OCI-LY3 (cell line): ENCODE results near the gene TMEM187.

ENCODE experiments used
- EZH2phosphoT487 ChIP-seq: fragments of 200-600 bp; shearing (Covaris generic); IDR thresholded peaks from 2 replicates; pipeline ENCODE4 v1.6.1; 2018; ENCODE audit warnings: antibody characterized with exemption, mixed run types, low read depth
- TF ChIP-seq, protein P1 (sequence below): fragments of 200-600, 300-600 bp; sonication (generic); IDR thresholded peaks from 2 replicates; pipeline ENCODE4 v1.5.1; 2014; ENCODE audit warnings: antibody characterized with exemption, low read length, low read depth

DNA sequence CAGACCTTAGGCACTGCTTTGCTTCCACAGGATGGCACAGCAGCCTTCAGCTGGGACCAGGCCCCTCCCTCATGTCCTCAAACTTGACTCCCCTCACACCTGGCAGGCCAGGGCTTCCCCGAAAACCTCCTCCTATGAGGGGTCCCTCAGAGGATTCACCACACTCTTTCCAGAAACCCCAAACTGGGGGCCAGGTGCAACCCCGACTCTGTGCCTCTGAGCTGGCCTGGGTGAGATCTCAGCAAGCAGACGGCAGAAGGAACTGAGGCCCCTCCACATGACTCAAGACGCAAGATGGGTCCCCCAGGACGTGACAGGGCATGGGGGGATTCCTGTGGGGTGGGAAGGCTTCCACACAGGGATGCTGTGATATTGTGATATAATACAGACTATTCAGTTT, 7.1 kb upstream of the TMEM187 start:
- TF ChIP-seq, protein P1, sequence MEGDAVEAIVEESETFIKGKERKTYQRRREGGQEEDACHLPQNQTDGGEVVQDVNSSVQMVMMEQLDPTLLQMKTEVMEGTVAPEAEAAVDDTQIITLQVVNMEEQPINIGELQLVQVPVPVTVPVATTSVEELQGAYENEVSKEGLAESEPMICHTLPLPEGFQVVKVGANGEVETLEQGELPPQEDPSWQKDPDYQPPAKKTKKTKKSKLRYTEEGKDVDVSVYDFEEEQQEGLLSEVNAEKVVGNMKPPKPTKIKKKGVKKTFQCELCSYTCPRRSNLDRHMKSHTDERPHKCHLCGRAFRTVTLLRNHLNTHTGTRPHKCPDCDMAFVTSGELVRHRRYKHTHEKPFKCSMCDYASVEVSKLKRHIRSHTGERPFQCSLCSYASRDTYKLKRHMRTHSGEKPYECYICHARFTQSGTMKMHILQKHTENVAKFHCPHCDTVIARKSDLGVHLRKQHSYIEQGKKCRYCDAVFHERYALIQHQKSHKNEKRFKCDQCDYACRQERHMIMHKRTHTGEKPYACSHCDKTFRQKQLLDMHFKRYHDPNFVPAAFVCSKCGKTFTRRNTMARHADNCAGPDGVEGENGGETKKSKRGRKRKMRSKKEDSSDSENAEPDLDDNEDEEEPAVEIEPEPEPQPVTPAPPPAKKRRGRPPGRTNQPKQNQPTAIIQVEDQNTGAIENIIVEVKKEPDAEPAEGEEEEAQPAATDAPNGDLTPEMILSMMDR, result no peak
- no peak for TF ChIP-seq EZH2phosphoT487
